Renal cortex interstitium (tissue), 11 donors: ENCODE data around the gene SMARCC1. TPM values are rescaled to one million over a fixed set of nuclear protein-coding genes. Genes with fewer than 3 reads are reported as not detected.

Experiments used
- DNase-seq, 11 donors: peaks; one replicate each; pipeline ENCODE4 v3.0.0-alpha.2; 2013; ENCODE audit warnings: low read depth in 9 of 11, low spot score in 4 of 11; ENCODE audit errors: extremely low read depth in 1 of 11
- polyA plus RNA-seq, 3 donors: library from polyadenylated mRNA; unstranded; fragments of 120-200 nt; gene quantifications; one replicate each; pipeline ENCODE4 v1.2.1, GENCODE V29; 2013; ENCODE audit not compliant: insufficient read length in 3 of 3

The SMARCC1 gene
- polyA plus RNA-seq, 3 donors = 112 to 140 (median 129) TPM

- no peak for DNase-seq
These were observed 245.3 kb downstream of the SMARCC1 start for GRCh38 chr3:47536221-47536891.

Other genes starting within 250 kb of the SMARCC1 start
- gene CSPG5, start 203.0 kb downstream of the SMARCC1 start, polyA plus RNA-seq = 1 to 10 TPM in 1 of 3 donors, under 1 TPM in 2; 0.94 to 1.4 (median 0.98) TPM
- 10 to 100 TPM; 56.9 to 70.5 (median 70.3) TPM for gene DHX30, start 21.2 kb upstream of the SMARCC1 start, polyA plus RNA-seq
- 100 to 1,000 TPM; 169 to 179 (median 172) TPM for gene MAP4, start 234.5 kb upstream of the SMARCC1 start, polyA plus RNA-seq